HFFc6 (cell line): ENCODE data around the gene REXO1. TPM values are rescaled to one million over a fixed set of nuclear protein-coding genes. Genes with fewer than 3 reads are reported as not detected.

Source experiments
- DNase-seq: peaks from one replicate; pipeline ENCODE4 v3.0.0-alpha.2; 2018
- H3K27ac Mint-ChIP-seq: 2 replicates; pipeline ENCODE4 v1.8.0; 2020; ENCODE audit warnings: mild to moderate bottlenecking, mixed read lengths
- H3K27me3 Mint-ChIP-seq: 2 replicates; pipeline ENCODE4 v1.8.0; 2021; ENCODE audit warnings: mild to moderate bottlenecking, moderate library complexity, mixed read lengths; ENCODE audit not compliant: insufficient read depth
- H3K36me3 Mint-ChIP-seq: 2 replicates; pipeline ENCODE4 v1.8.0; 2021; ENCODE audit warnings: low read depth, mixed read lengths
- H3K4me1 Mint-ChIP-seq: 2 replicates; pipeline ENCODE4 v1.8.0; 2020; ENCODE audit warnings: low read depth, mixed read lengths
- H3K4me3 Mint-ChIP-seq: 2 replicates; pipeline ENCODE4 v1.8.0; 2020; ENCODE audit warnings: mild to moderate bottlenecking, moderate library complexity, mixed read lengths
- H3K9me3 Mint-ChIP-seq: 2 replicates; pipeline ENCODE4 v1.8.0; 2020; ENCODE audit warnings: mild to moderate bottlenecking, mixed read lengths
- total RNA-seq, 6 experiments: library from RNA; stranded (reverse); fragmentation: NEBNext Ultra II Directional; extraction: Animal tissue kit (Norgen Biotek cat#: 25700); gene quantifications; 2 replicates in 1 of 6; 3 replicates in 5 of 6; pipeline ENCODE4 v1.2.3, GENCODE V29; 2021
- TF ChIP-seq, protein P1 (sequence below): fragments of 200-600 bp; sonication (generic); IDR thresholded peaks from 2 replicates; pipeline ENCODE4 v1.5.0; 2021; ENCODE audit warnings: antibody characterized with exemption, mild to moderate bottlenecking

Gene REXO1
- total RNA-seq, 6 experiments from 2014 or later, result 32.9 to 38.2 (median 34.6) TPM

DNA sequence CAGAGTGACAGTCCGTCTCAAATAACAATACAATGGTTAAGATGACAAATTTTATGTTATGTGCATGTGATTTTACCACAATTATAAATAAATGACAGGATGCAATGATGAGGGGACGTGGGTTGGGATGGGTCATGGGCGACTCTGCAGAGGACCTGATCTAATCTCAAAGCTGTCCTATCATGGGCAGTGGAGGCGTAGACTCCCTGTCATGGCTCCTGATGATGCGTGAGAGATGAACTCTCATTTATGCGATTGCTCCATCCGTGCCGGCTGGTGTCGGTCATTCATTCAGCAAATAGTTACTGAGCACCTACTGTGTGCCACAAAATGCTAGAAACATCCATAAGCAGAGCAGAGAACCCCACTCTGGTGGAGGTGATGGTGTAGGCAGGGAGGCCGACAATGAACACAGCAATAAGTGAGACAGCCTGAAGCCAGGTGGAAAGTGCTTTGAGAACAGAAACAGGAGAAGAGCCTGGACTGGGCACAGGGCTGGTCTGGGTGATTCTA is 1.7 kb upstream of the REXO1 start:
- H3K27me3 Mint-ChIP-seq, result peaks cover 3% of the 10 kb centered on the region
- no peak for DNase-seq
- peaks cover 36% of the 10 kb centered on the region for H3K4me1 Mint-ChIP-seq
- H3K4me3 Mint-ChIP-seq, result no peak overlapping the region
- H3K36me3 Mint-ChIP-seq, result peaks cover 9% of the 10 kb centered on the region
- H3K9me3 Mint-ChIP-seq, result no peaks in the 10 kb centered on the region
- H3K27ac Mint-ChIP-seq, result peak overlapping the region; percentile 11
- TF ChIP-seq, protein P1, sequence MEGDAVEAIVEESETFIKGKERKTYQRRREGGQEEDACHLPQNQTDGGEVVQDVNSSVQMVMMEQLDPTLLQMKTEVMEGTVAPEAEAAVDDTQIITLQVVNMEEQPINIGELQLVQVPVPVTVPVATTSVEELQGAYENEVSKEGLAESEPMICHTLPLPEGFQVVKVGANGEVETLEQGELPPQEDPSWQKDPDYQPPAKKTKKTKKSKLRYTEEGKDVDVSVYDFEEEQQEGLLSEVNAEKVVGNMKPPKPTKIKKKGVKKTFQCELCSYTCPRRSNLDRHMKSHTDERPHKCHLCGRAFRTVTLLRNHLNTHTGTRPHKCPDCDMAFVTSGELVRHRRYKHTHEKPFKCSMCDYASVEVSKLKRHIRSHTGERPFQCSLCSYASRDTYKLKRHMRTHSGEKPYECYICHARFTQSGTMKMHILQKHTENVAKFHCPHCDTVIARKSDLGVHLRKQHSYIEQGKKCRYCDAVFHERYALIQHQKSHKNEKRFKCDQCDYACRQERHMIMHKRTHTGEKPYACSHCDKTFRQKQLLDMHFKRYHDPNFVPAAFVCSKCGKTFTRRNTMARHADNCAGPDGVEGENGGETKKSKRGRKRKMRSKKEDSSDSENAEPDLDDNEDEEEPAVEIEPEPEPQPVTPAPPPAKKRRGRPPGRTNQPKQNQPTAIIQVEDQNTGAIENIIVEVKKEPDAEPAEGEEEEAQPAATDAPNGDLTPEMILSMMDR, result no peak

DNA sequence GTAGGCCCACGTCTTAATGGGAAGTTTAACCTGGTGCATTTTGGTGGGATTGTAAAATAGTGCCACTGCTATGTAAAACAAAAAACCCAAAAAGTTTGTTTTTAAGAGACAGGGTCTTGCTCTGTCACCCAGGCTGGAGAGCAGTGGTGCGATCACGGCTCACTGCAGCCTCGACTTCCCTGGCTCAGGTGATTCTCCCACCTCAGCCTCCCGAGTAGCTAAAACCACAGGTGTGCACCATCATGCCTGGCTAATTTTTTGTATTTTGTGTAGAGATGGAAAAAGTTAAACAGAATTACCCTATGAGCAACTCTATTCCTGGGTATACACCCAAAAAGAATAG is 820 bp upstream of the REXO1 start:
- Mint-ChIP-seq H3K27ac (peak overlapping the region; percentile 74; the same call in 1 of the 2 replicates), H3K4me3 (peak overlapping the region; percentile 72), H3K27me3 (peaks cover 4% of the 10 kb centered on the region), H3K9me3 (no peaks in the 10 kb centered on the region), H3K4me1 (peaks cover 33% of the 10 kb centered on the region), H3K36me3 (peaks cover 9% of the 10 kb centered on the region)
- no peak for DNase-seq
- TF ChIP-seq, protein P1, result no peak

DNA sequence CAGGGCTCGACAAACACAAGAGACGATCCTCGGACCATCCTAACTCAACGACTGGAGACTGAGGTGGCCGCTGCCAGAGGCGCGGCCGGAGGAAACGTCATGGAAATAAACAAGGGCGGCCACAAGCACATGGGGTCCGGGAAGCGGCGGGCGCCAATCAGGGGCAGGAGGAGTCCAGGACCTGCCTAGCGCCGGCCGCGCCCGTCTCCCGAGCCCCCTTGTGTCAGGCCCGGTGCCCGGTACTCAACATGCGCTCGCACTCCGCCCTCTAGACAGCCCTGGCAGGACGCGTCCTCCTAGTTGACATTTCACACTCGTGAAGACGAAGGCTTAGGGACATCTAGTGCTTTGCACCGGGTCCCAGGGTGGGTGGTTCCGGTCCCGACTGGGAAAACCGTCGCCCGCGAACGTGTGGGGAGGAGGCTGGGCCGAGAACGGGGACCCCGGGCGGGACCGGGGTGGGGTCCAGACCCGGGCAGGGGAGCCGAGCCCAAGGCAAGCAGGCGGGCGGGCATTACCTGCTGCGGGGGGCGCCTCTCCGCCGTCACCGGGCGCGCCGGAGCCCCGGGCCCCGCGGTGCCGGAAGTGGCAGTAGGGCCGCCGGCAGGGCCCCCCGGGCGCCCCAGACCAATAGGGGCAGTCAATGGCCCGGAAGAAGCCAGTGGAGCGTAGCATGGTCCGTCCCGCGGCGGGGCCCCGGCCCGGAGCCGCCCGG is 442 bp downstream of the REXO1 start:
- Mint-ChIP-seq H3K4me1 (peaks cover 26% of the 10 kb centered on the region), H3K27ac (peak overlapping the region; percentile 98), H3K27me3 (peaks cover 4% of the 10 kb centered on the region), H3K4me3 (peak overlapping the region; percentile 98), H3K9me3 (no peaks in the 10 kb centered on the region), H3K36me3 (peaks cover 9% of the 10 kb centered on the region)
- DNase-seq, result peak; percentile 63
- TF ChIP-seq, protein P1, result no peak

DNA sequence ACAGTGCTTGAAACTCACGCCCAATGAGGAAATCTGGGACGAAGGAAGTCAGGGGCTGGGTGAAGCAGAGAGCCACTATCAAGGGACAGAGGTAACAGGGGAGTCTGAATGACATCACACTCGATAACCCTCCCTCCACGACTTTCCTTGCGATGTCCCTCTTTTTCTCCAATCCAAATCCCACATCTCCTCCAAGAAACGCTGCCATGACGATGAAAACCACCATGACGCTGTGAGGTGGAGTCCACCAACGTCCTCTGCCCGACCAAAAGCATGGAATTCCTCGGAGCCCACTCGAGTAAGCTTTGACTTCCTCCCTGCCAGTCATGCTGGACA is 967 bp downstream of the REXO1 start:
- Mint-ChIP-seq H3K27ac (peak overlapping the region; percentile 98), H3K27me3 (peaks cover 4% of the 10 kb centered on the region), H3K4me3 (peak overlapping the region; percentile 98), H3K4me1 (peaks cover 26% of the 10 kb centered on the region), H3K36me3 (peaks cover 9% of the 10 kb centered on the region), H3K9me3 (no peaks in the 10 kb centered on the region)
- TF ChIP-seq, protein P1, result no peak
- no peak for DNase-seq

DNA sequence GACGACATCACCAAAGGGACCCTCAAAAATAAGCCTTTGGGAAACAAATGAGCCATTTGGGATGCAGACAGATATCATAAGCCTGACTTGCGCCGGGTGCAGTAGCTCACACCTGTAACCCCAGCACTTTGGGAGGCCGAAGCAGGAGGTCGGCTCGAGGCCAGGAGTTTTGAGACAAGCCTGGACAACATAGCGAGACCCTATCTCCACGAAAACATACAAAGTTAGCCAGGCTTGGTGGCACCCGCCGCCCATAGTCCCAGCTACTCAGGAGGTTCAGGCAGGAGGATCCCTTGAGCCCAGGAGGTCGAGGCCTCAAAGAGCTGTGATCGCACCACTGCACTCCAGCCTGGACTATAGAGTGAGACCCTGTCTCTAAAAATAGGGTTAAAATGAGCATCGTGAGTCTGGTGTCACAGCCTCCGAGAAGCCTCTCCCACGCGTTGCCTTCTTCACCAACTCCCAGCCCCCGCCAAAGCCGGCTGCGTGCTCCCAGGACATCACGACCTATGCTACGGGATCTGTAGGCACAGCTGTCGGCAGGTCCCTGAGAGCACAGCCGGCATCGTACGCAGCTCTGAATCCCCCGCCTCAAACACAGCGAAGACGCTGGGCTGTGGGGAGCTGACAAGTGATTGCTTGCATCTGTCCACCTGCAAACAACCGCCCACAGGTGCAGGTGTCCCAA is 1.6 kb downstream of the REXO1 start:
- H3K4me3 Mint-ChIP-seq, result peak overlapping the region; percentile 98
- H3K9me3 Mint-ChIP-seq, result no peaks in the 10 kb centered on the region
- H3K27ac Mint-ChIP-seq, result peak overlapping the region; percentile 98
- TF ChIP-seq, protein P1, result no peak
- H3K4me1 Mint-ChIP-seq, result peaks cover 26% of the 10 kb centered on the region
- DNase-seq, result no peak
- peaks cover 9% of the 10 kb centered on the region for H3K36me3 Mint-ChIP-seq
- peaks cover 4% of the 10 kb centered on the region for H3K27me3 Mint-ChIP-seq
